Measurements from ENCODE around the gene CXCL17.
"Not testable (repeated sequence)": the region's sequence is repeated elsewhere in the genome, so short reads cannot be mapped to it uniquely, and the experiment has no call there.

Gene CXCL17

GRCh38 chr19:42467183-42467760, 24.5 kb upstream of the CXCL17 start:
- TF ChIP-seq CTCF (IDR thresholded peaks at IDR 0.05; ENCODE audit: control extremely low read depth, extremely low read depth, low read depth, missing control alignments) = no peak
- POLR2A ChIA-PET = no interaction called here
- CTCF ChIA-PET = interaction anchor here (0.7 to 10.5 kb wide), 13 partner anchors 11 to 334 kb away, joined by 3 to 97 read pairs (median 12); partner anchors contain the start of gene CEACAM1
- DNase-seq (ENCODE audit: extremely low spot score) = peak; percentile 25

GRCh38 chr19:42466521-42467182, 23.9 kb upstream of the CXCL17 start:
- DNase-seq (ENCODE audit: extremely low spot score) = peak; percentile 21
- no peak for TF ChIP-seq CTCF (IDR thresholded peaks at IDR 0.05; ENCODE audit: control extremely low read depth, extremely low read depth, low read depth, missing control alignments)
- CTCF ChIA-PET = interaction anchor here (0.7 to 10.5 kb wide), 19 partner anchors 11 to 334 kb away, joined by 3 to 97 read pairs (median 4); partner anchors contain the start of gene CEACAM1
- POLR2A ChIA-PET = no interaction called here

GRCh38 chr19:42465827-42466280, 23.1 kb upstream of the CXCL17 start:
- CTCF ChIA-PET = interaction anchor here (0.8 to 10.5 kb wide), 17 partner anchors 10 to 169 kb away, joined by 3 to 97 read pairs (median 5); partner anchors contain the start of gene CEACAM1
- DNase-seq (ENCODE audit: extremely low spot score) = peak; percentile 83
- peak; percentile 42 for TF ChIP-seq CTCF (IDR thresholded peaks at IDR 0.05; ENCODE audit: control extremely low read depth, extremely low read depth, low read depth, missing control alignments)
- POLR2A ChIA-PET = no interaction called here

GRCh38 chr19:42461700-42462324, 19.1 kb upstream of the CXCL17 start:
- no peak for DNase-seq (ENCODE audit: extremely low spot score)
- no peak for TF ChIP-seq CTCF (IDR thresholded peaks at IDR 0.05; ENCODE audit: control extremely low read depth, extremely low read depth, low read depth, missing control alignments)
- POLR2A ChIA-PET = no interaction called here
- CTCF ChIA-PET = interaction anchor here (1.1 to 3.3 kb wide), 8 partner anchors 10 to 78 kb away, joined by 3 to 14 read pairs (median 6); partner anchors contain the start of gene CEACAM1

GRCh38 chr19:42461231-42461630, 18.5 kb upstream of the CXCL17 start:
- POLR2A ChIA-PET; DNase-seq (ENCODE audit: extremely low spot score): not testable (repeated sequence)
- CTCF ChIA-PET = interaction anchor here (0.9 to 3.3 kb wide), 6 partner anchors 10 to 79 kb away, joined by 3 to 14 read pairs (median 5); partner anchors contain the start of gene CEACAM1

GRCh38 chr19:42459926-42460325, 17.2 kb upstream of the CXCL17 start:
- no peak for DNase-seq (ENCODE audit: extremely low spot score)
- ChIA-PET CTCF (interaction anchor here (0.6 to 2.3 kb wide), 5 partner anchors 9 to 64 kb away, joined by 3 to 8 read pairs (median 5); no protein-coding TSS in a partner anchor), POLR2A (no interaction called here)
- no peak for TF ChIP-seq CTCF (IDR thresholded peaks at IDR 0.05; ENCODE audit: control extremely low read depth, extremely low read depth, low read depth, missing control alignments)

Data from GM10248 (cell line).